ENCODE measurements around the gene HSD17B1.
"Not testable (repeated sequence)": the region's sequence is repeated elsewhere in the genome, so short reads cannot be mapped to it uniquely, and the experiment has no call there.

HSD17B1 gene

DNA sequence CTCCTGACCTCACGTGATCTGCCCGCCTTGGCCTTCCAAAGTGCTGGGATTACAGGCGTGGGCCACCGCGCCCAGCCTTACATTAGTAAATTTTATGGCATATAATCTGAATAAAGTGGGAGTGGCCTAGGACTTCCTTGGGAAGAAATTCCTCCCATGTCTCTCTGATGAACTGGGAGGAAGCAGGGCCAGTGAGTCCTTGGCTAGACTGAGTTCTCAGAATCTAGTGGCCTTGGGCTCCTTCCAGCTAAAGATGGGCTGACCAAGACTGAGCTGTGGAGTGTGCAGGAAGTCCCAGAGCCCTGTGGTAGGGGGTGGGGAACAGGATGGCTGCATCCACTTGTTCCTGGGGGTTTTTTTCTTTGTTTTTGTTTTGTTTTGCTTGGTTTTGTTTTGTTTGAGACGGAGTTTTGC is 26.7 kb upstream of the HSD17B1 start:
- DNase-seq: no peak

- DNase-seq: no peak
Measured at GRCh38 chr17:42527932-42528331, 24.8 kb upstream of the HSD17B1 start.

DNA sequence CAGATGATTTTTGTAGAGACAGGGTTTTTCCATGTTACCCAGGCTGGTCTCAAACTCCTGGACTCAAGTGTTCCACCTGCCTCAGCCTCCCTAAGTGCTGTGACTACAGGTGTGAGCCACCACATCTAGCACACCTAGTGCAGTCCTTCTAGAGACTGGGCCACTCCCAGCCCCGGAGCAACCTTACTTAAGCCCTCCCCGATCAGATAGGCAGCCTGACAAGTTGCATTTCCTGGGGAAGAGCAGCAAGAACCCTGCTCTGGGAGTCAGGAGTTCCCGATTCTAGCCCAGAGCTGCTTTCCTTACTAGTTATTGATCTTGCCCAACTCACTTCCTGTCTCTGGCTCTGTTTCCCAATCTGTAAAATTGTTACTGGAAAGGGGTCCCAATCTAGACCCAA is 23.7 kb upstream of the HSD17B1 start:
- no peak for DNase-seq

DNA sequence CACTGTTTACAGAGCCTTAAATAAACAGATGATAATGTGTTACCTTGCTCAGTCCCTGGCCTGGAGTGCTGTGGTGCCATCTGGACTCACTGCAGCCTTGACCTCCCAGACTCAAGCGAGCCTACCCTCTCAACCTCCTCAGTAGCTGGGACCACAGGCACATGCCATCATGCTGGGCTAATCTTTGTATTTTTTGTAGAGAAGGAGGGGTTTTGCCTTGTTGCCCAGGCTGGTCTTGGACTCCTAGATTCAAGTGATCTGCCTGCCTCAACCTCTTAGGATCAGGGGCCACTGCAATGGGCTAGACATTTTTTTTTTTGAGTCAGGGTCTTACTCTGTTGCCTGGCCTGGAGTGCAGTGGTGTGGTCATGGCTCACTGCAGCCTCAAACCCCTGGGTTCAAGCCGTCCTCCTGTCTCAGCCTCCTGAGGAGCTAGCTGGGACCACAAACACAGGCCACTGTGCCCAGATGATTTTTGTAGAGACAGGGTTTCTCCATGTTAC is 21.7 kb upstream of the HSD17B1 start:
- DNase-seq: peak; percentile 50

GRCh38 chr17:42531455-42532354 is 21.0 kb upstream of the HSD17B1 start:
- DNase-seq: peak; percentile 47

DNA sequence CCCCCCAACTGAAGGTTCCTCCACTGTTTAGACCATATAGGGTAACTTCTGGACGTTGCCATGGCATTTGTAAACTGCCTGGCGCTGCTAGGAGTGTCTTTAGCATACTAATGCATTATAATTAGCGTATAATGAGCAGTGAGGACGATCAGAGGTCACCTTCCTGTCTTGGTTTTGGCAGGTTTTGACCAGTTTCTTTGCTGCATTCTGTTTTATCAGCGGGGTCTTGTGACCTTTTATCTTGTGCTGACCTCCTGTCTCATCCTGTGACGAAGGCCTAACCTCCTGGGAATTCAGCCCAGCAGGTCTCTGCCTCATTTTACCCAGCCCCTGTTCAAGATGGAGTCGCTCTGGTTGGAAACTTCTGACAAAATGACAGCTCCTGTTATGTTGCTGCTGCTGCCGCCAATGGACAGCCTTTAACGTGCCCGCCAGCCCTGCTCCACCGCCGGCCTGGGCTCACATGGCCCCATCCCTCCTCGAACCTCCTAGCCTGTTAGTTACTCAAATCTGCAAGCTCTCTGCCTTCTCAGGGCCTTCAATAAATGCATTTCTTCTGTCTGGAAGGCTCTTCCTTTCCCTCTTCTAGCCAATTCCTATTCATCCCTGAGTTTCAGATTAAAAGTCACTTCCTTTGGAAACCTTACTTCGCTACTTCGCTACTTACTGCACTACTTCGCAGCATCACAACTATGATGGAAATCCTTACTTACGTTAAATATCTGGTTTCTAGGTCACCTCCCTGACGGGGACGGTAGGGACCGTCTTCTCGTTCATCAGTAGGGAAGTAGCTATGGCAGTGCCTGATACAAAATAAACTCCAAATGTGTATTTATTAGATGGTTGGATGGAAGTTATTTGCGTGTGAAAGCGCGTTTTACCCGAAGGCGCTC is 17.3 kb upstream of the HSD17B1 start:
- DNase-seq: peak; percentile 40

- DNase-seq: peak; percentile 78
Measured at GRCh38 chr17:42536048-42536371, 16.7 kb upstream of the HSD17B1 start, which contains the start of gene NAGLU. Gene NAGLU, plus strand, starts transcription at chr17:42536241. Its CDS starts 32 bp downstream, at chr17:42536273.

- peak; percentile 75 for DNase-seq
Measured at GRCh38 chr17:42536372-42537155, 16.2 kb upstream of the HSD17B1 start.

GRCh38 chr17:42537156-42537805 is 15.4 kb upstream of the HSD17B1 start:
- DNase-seq: no peak

- DNase-seq: no peak
Measured at GRCh38 chr17:42537826-42538451, 14.8 kb upstream of the HSD17B1 start.

DNA sequence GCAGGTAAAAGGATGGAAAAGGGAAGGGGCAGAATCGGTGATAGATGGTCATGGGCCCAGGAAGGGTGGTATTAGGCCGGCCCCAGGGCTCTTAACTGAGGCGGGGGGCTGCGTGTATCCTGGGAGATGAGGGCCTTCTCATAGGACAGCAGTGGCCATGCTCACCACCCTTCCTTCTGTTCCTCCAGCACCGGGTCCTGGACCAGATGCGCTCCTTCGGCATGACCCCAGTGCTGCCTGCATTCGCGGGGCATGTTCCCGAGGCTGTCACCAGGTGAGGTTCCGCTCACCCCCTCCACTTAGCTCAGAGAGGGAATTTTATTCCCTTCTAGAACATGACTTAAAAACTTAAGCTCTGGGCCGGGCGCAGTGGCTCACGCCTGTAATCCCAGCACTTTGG is 14.2 kb upstream of the HSD17B1 start:
- no peak for DNase-seq

DNA sequence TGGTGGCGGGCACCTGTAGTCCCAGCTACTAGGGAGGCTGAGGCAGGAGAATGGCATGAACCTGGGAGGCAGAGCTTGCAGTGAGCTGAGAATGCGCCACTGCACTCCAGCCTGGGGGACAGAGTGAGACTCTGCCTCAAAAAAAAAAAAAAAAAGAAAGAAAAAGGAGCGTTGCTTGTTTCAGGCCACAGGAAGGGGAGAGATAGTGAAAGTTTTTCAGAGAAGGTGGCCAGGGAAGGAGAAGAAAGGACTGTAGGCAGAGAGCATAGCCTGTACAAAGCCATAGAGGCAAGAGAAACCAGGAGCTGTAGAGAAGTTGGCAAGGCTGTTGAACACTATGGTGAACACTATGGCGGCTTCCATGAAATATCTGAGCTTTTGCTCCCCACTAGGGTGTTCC is 12.2 kb upstream of the HSD17B1 start:
- not testable (repeated sequence) for DNase-seq

DNA sequence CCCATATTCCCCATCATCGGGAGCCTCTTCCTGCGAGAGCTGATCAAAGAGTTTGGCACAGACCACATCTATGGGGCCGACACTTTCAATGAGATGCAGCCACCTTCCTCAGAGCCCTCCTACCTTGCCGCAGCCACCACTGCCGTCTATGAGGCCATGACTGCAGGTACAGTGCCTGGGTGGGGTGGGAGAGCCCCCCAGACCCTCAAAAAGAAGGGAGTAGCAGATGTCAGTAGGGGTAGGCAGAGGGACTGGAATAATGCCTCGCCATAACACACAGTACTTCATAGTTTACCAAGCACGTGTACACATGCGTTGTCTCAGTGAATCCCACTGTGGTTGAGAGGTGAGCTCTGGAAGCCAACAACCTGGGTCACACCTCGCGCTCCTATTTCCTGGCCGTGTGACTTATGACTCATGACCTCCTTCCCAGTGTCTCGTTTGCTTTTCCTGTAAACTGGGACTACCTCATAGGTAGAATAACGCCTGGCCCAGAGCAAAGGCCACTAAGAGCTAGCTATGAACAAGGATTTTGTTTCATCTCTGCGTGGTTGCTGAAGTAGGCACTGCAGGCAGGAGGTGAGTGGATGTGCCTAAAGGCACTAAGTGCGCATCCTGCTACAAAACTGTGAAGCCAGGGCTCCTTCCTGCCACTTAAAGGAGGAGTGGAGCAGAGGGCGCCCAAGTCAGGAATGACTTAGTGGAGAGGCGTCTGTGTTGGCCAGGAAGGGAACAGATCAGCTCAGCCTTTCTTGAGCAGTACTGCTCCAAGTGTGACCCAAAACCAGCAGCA is 11.5 kb upstream of the HSD17B1 start:
- no peak for DNase-seq

GRCh38 chr17:42543190-42544079 is 9.3 kb upstream of the HSD17B1 start:
- DNase-seq: no peak

- DNase-seq: no peak
Measured at GRCh38 chr17:42544874-42545283, 7.8 kb upstream of the HSD17B1 start.

DNA sequence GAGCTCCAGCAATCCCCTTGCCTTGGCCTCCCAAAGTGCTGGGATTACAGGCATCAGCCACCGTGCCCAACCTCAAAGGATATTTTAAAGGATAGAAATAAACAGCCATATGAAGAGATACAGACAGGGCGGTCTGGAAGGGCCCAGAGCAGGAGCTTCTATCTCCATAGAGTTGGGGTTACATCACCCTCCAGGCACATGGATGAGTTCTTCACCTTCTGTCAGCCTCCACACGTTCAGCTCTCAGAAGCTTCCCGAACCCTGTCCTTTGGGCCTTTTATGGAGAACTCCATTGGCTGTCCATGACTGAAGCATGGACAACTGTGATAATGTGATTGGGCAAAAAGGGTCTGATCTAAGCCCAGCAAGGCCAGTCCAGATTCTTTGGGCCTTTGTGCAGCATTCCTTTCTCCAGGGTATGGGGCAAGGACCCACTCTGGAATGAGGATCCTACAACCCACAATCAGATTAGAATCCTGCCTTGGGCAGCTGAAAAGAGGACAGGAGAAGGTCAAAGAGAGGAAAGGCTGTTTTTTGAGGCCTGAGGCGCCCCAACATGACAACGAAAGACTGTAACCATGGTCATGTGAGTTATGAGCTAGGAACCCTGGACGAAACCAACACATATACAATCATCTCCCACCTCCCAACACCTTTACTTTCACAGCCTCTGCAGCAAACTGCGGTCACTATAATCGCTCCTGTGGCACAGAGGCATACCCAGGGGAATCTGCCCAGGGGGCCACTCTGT is 6.8 kb upstream of the HSD17B1 start:
- not testable (repeated sequence) for DNase-seq

- no peak for DNase-seq
Measured at GRCh38 chr17:42547001-42547461, 5.7 kb upstream of the HSD17B1 start.

DNA sequence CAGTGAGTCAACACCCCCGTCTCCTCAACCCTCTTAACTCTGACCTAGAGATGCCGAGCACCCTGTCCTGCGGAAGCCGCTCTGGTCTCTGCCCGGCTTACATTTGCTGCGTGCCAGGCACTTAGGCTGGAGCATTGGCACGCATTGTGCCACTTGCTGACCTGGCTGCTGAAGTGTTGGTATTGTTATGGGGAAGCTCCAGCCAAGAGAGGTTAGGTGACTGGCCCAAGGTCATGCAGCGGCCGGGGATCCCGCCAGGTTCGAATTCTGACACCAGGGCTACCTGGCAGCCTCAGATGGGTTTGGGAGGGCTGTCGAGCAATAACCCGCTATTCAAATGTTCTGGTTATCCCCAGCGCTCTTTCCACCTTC is 5.0 kb upstream of the HSD17B1 start:
- no peak for DNase-seq
